ENCODE data around the gene SIPA1L3.

- TF ChIP-seq, protein P1, sequence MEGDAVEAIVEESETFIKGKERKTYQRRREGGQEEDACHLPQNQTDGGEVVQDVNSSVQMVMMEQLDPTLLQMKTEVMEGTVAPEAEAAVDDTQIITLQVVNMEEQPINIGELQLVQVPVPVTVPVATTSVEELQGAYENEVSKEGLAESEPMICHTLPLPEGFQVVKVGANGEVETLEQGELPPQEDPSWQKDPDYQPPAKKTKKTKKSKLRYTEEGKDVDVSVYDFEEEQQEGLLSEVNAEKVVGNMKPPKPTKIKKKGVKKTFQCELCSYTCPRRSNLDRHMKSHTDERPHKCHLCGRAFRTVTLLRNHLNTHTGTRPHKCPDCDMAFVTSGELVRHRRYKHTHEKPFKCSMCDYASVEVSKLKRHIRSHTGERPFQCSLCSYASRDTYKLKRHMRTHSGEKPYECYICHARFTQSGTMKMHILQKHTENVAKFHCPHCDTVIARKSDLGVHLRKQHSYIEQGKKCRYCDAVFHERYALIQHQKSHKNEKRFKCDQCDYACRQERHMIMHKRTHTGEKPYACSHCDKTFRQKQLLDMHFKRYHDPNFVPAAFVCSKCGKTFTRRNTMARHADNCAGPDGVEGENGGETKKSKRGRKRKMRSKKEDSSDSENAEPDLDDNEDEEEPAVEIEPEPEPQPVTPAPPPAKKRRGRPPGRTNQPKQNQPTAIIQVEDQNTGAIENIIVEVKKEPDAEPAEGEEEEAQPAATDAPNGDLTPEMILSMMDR (IDR thresholded peaks at IDR 0.05) = peak; percentile 97
- no peak for TF ChIP-seq POLR2AphosphoS5 (IDR thresholded peaks at IDR 0.05; ENCODE audit: low read depth, low read length)
These were observed 235.4 kb downstream of the SIPA1L3 start for GRCh38 chr19:38142176-38143035.

Measured in Panc1 (cell line).